Measurements from ENCODE around the gene AEN. TPM values are rescaled to one million over a fixed set of nuclear protein-coding genes. Genes with fewer than 3 reads are reported as not detected.
"Not testable (repeated sequence)": the region's sequence is repeated elsewhere in the genome, so short reads cannot be mapped to it uniquely, and the experiment has no call there.

Gene AEN
- total RNA-seq, 4 donors from 2014 or later: 21.6 to 32.8 (median 27.3) TPM

GRCh38 chr15:88638626-88639372 is 17.7 kb downstream of the AEN start, which contains the start of gene ISG20:
TSS of gene ISG20 (plus strand) at chr15:88639016. CDS start at chr15:88639367, 351 bp downstream.
- Histone ChIP-seq H3K27me3 (no peaks in the 10 kb centered on the region), H3K27ac (peak within 1 kb of the TSS; percentile 97 to 98 (median 98)), H3K36me3 (no peaks in the 10 kb centered on the region), H3K4me3 (replicated peaks in 1 of 3) (peak within 1 kb of the TSS in 2 of 3 donors; percentile 22 to 34), H3K9me3 (no peaks in the 10 kb centered on the region), H3K4me1 (peaks cover 33 to 35% of the 10 kb centered on the region in 2 donors)
- peak; percentile 95 to 96 for DNase-seq
- intact Hi-C loops (cut with DNase I): no loop called here
- WGBS, 2 donors: 21 to 24% methylated on average over 12 to 23 of the region's 27 CpGs
- peak in 1 of 2 donors; percentile 82 for TF ChIP-seq POLR2A (IDR thresholded peaks at IDR 0.05)
- TF ChIP-seq CTCF (IDR thresholded peaks at IDR 0.05): peak in 4 of 6 experiments; percentile 37 to 48 (median 47)

- 93 to 94% methylated on average over 12 of the region's 12 CpGs for WGBS, 2 donors
- no peak for TF ChIP-seq POLR2A (IDR thresholded peaks at IDR 0.05)
- no peak for TF ChIP-seq CTCF (IDR thresholded peaks at IDR 0.05)
- no peak for DNase-seq
Observed at GRCh38 chr15:88641959-88642452, 20.9 kb downstream of the AEN start.

GRCh38 chr15:88642514-88642913 is 21.4 kb downstream of the AEN start:
- peaks cover 37 to 42% of the 10 kb centered on the region in 2 donors for H3K4me1 ChIP-seq
- H3K4me3 ChIP-seq (replicated peaks in 1 of 3); H3K9me3 ChIP-seq; intact Hi-C loops (cut with DNase I); H3K36me3 ChIP-seq; H3K27me3 ChIP-seq; H3K27ac ChIP-seq: not testable (repeated sequence)
- DNase-seq: peak in 1 of 2 donors; percentile 29
- 66 to 74% methylated on average over 11 of the region's 11 CpGs for WGBS, 2 donors

More at GRCh38 chr15:88641959-88642452, 20.9 kb downstream of the AEN start:
- no peaks in the 10 kb centered on the region for H3K27me3 ChIP-seq
- H3K9me3 ChIP-seq: no peaks in the 10 kb centered on the region
- H3K4me1 ChIP-seq: peaks cover 33 to 37% of the 10 kb centered on the region in 2 donors
- no peaks in the 10 kb centered on the region for H3K36me3 ChIP-seq
- H3K4me3 ChIP-seq (replicated peaks in 1 of 3): no peak overlapping the region
- H3K27ac ChIP-seq: peak overlapping the region in 1 of 3 donors; percentile 98
- intact Hi-C loops (cut with DNase I): no loop called here

- H3K36me3 ChIP-seq: no peaks in the 10 kb centered on the region
- H3K4me1 ChIP-seq: peaks cover 34 to 43% of the 10 kb centered on the region in 2 donors
- TF ChIP-seq POLR2A (IDR thresholded peaks at IDR 0.05) (no peak), CTCF (IDR thresholded peaks at IDR 0.05) (no peak)
- no peak for DNase-seq
- 91 to 96% methylated on average over 8 to 9 of the region's 9 CpGs for WGBS, 2 donors
- no peak overlapping the region for H3K27ac ChIP-seq
- intact Hi-C loops (cut with DNase I): no loop called here
- no peaks in the 10 kb centered on the region for H3K27me3 ChIP-seq
- no peaks in the 10 kb centered on the region for H3K9me3 ChIP-seq
- H3K4me3 ChIP-seq (replicated peaks in 1 of 3): no peak overlapping the region
Observed at GRCh38 chr15:88644741-88645140, 23.6 kb downstream of the AEN start.

GRCh38 chr15:88645171-88646087 is 24.3 kb downstream of the AEN start:
- H3K27me3 ChIP-seq: no peaks in the 10 kb centered on the region

More at GRCh38 chr15:88645171-88646087, 24.3 kb downstream of the AEN start:
- H3K36me3 ChIP-seq: no peaks in the 10 kb centered on the region
- H3K9me3 ChIP-seq: no peaks in the 10 kb centered on the region
- no peak for DNase-seq
- H3K4me1 ChIP-seq: peaks cover 29 to 43% of the 10 kb centered on the region in 2 donors
- H3K4me3 ChIP-seq (replicated peaks in 1 of 3): no peak overlapping the region
- WGBS, 2 donors: 96% methylated on average over 14 of the region's 14 CpGs
- intact Hi-C loops (cut with DNase I): no loop called here
- no peak for TF ChIP-seq POLR2A (IDR thresholded peaks at IDR 0.05)
- TF ChIP-seq CTCF (IDR thresholded peaks at IDR 0.05): no peak
- no peak overlapping the region for H3K27ac ChIP-seq

All from thyroid gland (tissue), 4 donors.